ENCODE data around the gene ETFBKMT. TPM values are rescaled to one million over a fixed set of nuclear protein-coding genes. Genes with fewer than 3 reads are reported as not detected.
"Not testable (repeated sequence)": the region's sequence is repeated elsewhere in the genome, so short reads cannot be mapped to it uniquely, and the experiment has no call there.

ETFBKMT gene
- total RNA-seq, 1 donor, result 0.52 TPM

- Histone ChIP-seq H3K4me1 (ENCODE audit: insufficient read depth, low read length) (peaks cover 16% of the 10 kb centered on the region), H3K27me3 (ENCODE audit: insufficient read depth, low read length) (no peaks in the 10 kb centered on the region), H3K9me3 (ENCODE audit: low read depth, low read length) (no peaks in the 10 kb centered on the region), H3K4me3 (ENCODE audit: low read length) (no peak overlapping the region)
Observed at GRCh38 chr12:31644536-31644935, 15.0 kb upstream of the ETFBKMT start.

- Histone ChIP-seq H3K9me3 (ENCODE audit: low read depth, low read length) (no peaks in the 10 kb centered on the region), H3K4me1 (ENCODE audit: insufficient read depth, low read length) (peaks cover 16% of the 10 kb centered on the region), H3K4me3 (ENCODE audit: low read length) (no peak overlapping the region), H3K27me3 (ENCODE audit: insufficient read depth, low read length) (no peaks in the 10 kb centered on the region)
Observed at GRCh38 chr12:31645924-31646323, 13.6 kb upstream of the ETFBKMT start.

DNA sequence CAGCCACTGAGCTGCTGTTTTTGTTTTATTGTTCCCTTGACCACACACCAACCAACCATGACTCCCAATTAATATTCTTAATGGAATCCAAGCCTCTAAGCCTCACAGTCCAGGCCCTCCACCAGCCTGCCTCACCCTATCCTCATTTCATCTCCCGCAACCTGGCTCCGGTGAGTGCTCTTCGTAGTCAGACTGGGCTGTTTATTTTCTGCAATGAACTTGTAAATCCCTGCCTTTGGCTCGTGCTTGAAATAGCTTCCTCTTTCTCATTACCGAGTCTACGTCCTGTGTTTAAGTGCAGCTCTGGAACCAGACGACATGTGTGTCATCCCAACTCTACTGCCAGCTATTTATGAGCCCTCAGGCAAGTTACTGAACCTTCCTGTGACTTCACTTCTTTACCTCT, 12.4 kb upstream of the ETFBKMT start:
- Histone ChIP-seq H3K27me3 (ENCODE audit: insufficient read depth, low read length) (no peaks in the 10 kb centered on the region), H3K9me3 (ENCODE audit: low read depth, low read length) (no peaks in the 10 kb centered on the region), H3K4me1 (ENCODE audit: insufficient read depth, low read length) (peaks cover 16% of the 10 kb centered on the region), H3K4me3 (ENCODE audit: low read length) (no peak overlapping the region)

DNA sequence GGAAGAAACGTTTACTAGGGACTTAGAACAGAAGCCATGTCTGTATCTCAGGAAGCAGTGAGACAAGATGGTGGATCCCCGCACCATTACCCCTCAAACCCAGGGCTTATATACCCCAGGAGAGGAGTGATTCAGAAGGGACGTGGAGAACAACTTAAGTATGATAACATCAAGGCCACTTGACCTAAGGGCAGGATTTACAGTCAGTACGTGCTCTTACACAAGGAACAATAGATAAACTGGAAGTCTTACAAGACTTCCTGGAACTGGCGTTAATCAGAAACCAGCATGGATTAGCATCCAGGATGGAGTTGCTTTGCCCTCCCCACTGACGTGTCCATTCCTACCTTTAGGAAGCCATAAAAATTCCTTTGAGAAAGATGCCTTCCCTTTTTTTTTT, 8.6 kb upstream of the ETFBKMT start:
- H3K4me1 ChIP-seq (ENCODE audit: insufficient read depth, low read length), result peaks cover 27% of the 10 kb centered on the region
- H3K27me3 ChIP-seq (ENCODE audit: insufficient read depth, low read length), result no peaks in the 10 kb centered on the region
- H3K4me3 ChIP-seq (ENCODE audit: low read length), result no peak overlapping the region
- no peaks in the 10 kb centered on the region for H3K9me3 ChIP-seq (ENCODE audit: low read depth, low read length)

DNA sequence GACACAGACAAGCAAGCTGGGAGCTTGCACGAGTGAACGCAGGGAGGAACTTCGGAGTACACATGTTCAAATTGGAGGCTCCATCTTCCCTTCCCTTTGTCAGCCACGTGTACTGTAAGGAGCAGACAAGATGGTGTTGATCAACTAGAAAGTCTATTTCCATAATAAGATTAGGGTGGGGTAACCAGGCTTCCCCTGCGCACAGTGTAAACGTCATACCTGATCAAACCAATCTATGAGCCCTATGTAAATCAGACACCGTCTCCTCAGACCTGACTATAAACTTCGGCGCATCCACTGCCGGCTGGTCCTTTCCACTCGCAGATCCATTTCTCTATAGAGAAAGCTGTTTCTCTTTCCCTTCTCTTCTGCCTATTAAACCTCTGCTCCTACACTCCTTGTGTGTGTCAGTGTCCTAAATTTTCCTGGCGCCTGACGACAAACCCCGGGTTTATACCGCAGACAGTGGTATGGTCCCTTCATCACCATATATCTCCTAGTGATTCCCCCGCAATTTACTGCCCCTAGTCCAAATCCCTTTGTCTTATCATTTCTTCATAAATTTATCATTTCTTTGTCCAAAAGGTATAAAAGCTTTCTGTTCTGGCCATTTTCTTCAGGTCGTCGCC, 7.5 kb upstream of the ETFBKMT start:
- H3K9me3 ChIP-seq (ENCODE audit: low read depth, low read length), result no peaks in the 10 kb centered on the region
- H3K4me3 ChIP-seq (ENCODE audit: low read length), result no peak overlapping the region
- H3K27me3 ChIP-seq (ENCODE audit: insufficient read depth, low read length), result no peaks in the 10 kb centered on the region
- H3K4me1 ChIP-seq (ENCODE audit: insufficient read depth, low read length), result peaks cover 17% of the 10 kb centered on the region

DNA sequence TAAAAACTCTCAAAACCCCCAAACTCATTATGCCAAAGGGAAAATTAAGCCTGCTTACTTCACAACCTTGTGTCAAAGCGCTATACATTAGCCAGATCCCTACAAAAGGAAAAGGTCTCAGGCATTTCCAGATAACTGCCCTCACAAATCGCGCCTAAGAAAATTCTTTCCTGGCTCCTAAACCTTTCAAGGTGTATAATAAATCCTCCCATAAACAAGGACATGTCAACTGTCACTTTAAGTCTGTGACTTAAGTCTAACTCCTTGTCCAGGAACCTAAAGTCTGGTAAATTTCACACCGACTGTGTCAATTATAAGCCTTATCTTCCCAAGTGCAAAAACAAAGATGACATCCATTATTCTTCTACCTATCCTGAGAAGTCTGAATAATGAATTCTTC, 4.3 kb upstream of the ETFBKMT start:
- Histone ChIP-seq H3K9me3 (ENCODE audit: low read depth, low read length) (no peaks in the 10 kb centered on the region), H3K27me3 (ENCODE audit: insufficient read depth, low read length) (no peaks in the 10 kb centered on the region), H3K4me3 (ENCODE audit: low read length) (no peak overlapping the region), H3K4me1 (ENCODE audit: insufficient read depth, low read length) (peaks cover 28% of the 10 kb centered on the region)

- H3K27me3 ChIP-seq (ENCODE audit: insufficient read depth, low read length), result no peaks in the 10 kb centered on the region
- H3K9me3 ChIP-seq (ENCODE audit: low read depth, low read length), result no peaks in the 10 kb centered on the region
- peaks cover 29% of the 10 kb centered on the region for H3K4me1 ChIP-seq (ENCODE audit: insufficient read depth, low read length)
- H3K4me3 ChIP-seq (ENCODE audit: low read length), result no peak overlapping the region
Observed at GRCh38 chr12:31655792-31656191, 3.7 kb upstream of the ETFBKMT start.

GRCh38 chr12:31658471-31659086, 909 bp upstream of the ETFBKMT start:
- Histone ChIP-seq H3K9me3 (ENCODE audit: low read depth, low read length) (no peaks in the 10 kb centered on the region), H3K4me1 (ENCODE audit: insufficient read depth, low read length) (peaks cover 31% of the 10 kb centered on the region), H3K4me3 (ENCODE audit: low read length) (peak overlapping the region; percentile 73), H3K27me3 (ENCODE audit: insufficient read depth, low read length) (no peaks in the 10 kb centered on the region)

DNA sequence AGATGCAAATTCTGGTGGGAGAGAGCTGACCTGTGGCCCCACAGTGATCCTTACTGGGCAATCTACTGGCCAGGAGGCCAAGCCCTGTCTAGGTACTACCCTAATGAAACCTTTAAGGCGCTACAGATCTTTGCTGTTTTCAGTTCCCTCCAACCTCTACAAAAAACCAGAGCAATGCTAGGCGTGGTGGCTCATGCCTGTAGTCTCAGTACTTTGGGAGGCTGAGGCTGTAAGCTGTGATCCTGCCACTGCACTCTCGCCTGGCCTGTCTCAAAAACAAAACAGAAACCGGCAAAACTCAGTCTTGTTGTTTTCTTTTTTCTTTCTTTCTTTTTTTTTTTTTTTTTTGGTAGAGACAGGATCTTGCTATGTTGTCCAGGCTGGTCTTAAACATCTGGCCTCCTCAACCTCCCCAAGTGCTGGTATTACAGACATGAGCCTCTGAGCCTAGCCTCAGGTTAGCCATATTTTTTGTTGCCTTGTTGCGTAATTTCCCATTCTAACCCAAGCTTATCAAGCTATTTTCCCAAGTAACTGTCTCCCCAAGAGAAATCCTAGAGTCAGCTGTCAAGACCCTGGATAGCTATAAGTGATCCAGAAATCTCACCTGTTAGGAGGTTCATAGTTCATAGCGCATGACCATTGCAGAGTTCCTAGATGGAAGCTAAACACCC, 2.8 kb downstream of the ETFBKMT start:
- no peaks in the 10 kb centered on the region for H3K9me3 ChIP-seq (ENCODE audit: low read depth, low read length)
- peaks cover 26% of the 10 kb centered on the region for H3K4me1 ChIP-seq (ENCODE audit: insufficient read depth, low read length)
- no peak overlapping the region for H3K4me3 ChIP-seq (ENCODE audit: low read length)
- no peaks in the 10 kb centered on the region for H3K27me3 ChIP-seq (ENCODE audit: insufficient read depth, low read length)

GRCh38 chr12:31663576-31663975, 4.1 kb downstream of the ETFBKMT start:
- no peaks in the 10 kb centered on the region for H3K9me3 ChIP-seq (ENCODE audit: low read depth, low read length)
- H3K4me3 ChIP-seq (ENCODE audit: low read length), result no peak overlapping the region
- H3K27me3 ChIP-seq (ENCODE audit: insufficient read depth, low read length), result no peaks in the 10 kb centered on the region
- peaks cover 22% of the 10 kb centered on the region for H3K4me1 ChIP-seq (ENCODE audit: insufficient read depth, low read length)

- H3K4me1 ChIP-seq (ENCODE audit: insufficient read depth, low read length), result peaks cover 19% of the 10 kb centered on the region
- no peaks in the 10 kb centered on the region for H3K27me3 ChIP-seq (ENCODE audit: insufficient read depth, low read length)
Observed at GRCh38 chr12:31664038-31664437, 4.5 kb downstream of the ETFBKMT start.

GRCh38 chr12:31669020-31669419, 9.5 kb downstream of the ETFBKMT start:
- Histone ChIP-seq H3K4me1 (ENCODE audit: insufficient read depth, low read length) (no peaks in the 10 kb centered on the region), H3K27me3 (ENCODE audit: insufficient read depth, low read length) (no peaks in the 10 kb centered on the region), H3K4me3 (ENCODE audit: low read length) (no peak overlapping the region), H3K9me3 (ENCODE audit: low read depth, low read length) (peaks cover 9% of the 10 kb centered on the region)

More at GRCh38 chr12:31664038-31664437, 4.5 kb downstream of the ETFBKMT start:
- Histone ChIP-seq H3K9me3 (ENCODE audit: low read depth, low read length) (peaks cover 4% of the 10 kb centered on the region), H3K4me3 (ENCODE audit: low read length) (no peak overlapping the region)

DNA sequence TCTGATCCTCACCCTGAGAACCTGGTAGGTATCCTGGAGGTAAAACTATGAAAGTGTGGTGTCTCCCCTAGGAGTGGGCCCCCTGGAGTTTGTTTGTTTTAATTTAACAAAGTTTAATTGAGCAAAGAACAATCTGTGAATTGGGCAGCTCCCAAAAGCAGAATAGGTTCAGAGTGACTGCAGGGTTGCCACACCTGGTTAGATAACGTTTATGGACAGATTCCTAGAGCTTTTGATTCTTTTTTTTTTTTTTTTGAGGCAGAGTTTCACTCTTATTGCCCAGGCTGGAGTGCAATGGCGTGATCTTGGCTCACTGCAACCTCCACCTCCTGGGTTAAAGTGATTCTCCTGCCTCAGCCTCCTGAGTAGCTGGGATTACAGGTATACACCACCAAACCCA, 10.1 kb downstream of the ETFBKMT start:
- H3K27me3 ChIP-seq (ENCODE audit: insufficient read depth, low read length); H3K4me1 ChIP-seq (ENCODE audit: insufficient read depth, low read length); H3K9me3 ChIP-seq (ENCODE audit: low read depth, low read length); H3K4me3 ChIP-seq (ENCODE audit: low read length): not testable (repeated sequence)

DNA sequence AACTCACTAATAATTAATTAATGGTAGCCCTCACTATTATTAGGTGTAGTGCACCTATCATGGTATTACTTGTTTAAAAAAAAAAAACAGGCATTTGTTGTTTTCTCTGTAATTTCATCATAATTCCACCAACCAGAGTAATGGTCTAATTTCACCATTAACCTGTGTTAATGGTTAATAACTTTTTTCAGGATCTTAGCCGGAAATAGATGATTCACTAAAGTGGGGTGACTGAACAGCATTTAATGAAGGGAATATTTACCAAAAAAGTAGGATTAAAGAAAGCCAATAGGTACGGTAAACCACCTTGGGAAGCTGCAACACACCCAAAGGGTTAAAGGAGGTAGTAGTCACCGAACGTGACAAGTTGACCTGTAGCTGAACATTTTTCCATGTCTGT, 13.0 kb downstream of the ETFBKMT start:
- Histone ChIP-seq H3K27me3 (ENCODE audit: insufficient read depth, low read length) (no peaks in the 10 kb centered on the region), H3K9me3 (ENCODE audit: low read depth, low read length) (peaks cover 9% of the 10 kb centered on the region), H3K4me1 (ENCODE audit: insufficient read depth, low read length) (no peaks in the 10 kb centered on the region), H3K4me3 (ENCODE audit: low read length) (no peak overlapping the region)

GRCh38 chr12:31682136-31682962, 22.9 kb downstream of the ETFBKMT start:
- Histone ChIP-seq H3K4me1 (ENCODE audit: insufficient read depth, low read length) (peaks cover 14% of the 10 kb centered on the region), H3K27me3 (ENCODE audit: insufficient read depth, low read length) (no peaks in the 10 kb centered on the region), H3K4me3 (ENCODE audit: low read length) (no peak overlapping the region), H3K9me3 (ENCODE audit: low read depth, low read length) (peaks cover 8% of the 10 kb centered on the region)

All from mononuclear cell (primary cell).